ENCODE data around the gene CHKB. TPM values are rescaled to one million over a fixed set of nuclear protein-coding genes. Genes with fewer than 3 reads are reported as not detected.

Gene CHKB
- 1.3 and 5.5 TPM in 2 replicates for total RNA-seq (2014; rRNA removed; shearing (Covaris generic); ENCODE audit: low replicate concordance)

- Histone ChIP-seq H3K9me3 (no peaks in the 10 kb centered on the region), H3K4me3 (peak within 1 kb of the TSS; percentile 87), H3K36me3 (0 out of 2 replicates have a peak, but pooled peaks cover 6% of the 10 kb centered on the region), H3K27me3 (no peaks in the 10 kb centered on the region)
- DNase-seq, result peak; percentile 98
Observed at GRCh38 chr22:50582493-50583293, at the start of gene CHKB. Gene CHKB, minus strand, starts transcription at chr22:50582849. Its CDS starts 68 bp downstream, at chr22:50582781.

- Histone ChIP-seq H3K36me3 (no peaks in the 10 kb centered on the region), H3K27me3 (no peaks in the 10 kb centered on the region), H3K4me3 (no peak overlapping the region), H3K9me3 (no peaks in the 10 kb centered on the region)
- DNase-seq, result no peak
Observed at GRCh38 chr22:50630376-50630775, 47.7 kb upstream of the CHKB start.

- Histone ChIP-seq H3K9me3 (no peaks in the 10 kb centered on the region), H3K27me3 (no peaks in the 10 kb centered on the region), H3K36me3 (no peaks in the 10 kb centered on the region), H3K4me3 (peak overlapping the region; percentile 76)
- DNase-seq, result no peak
Observed at GRCh38 chr22:50628543-50629134, 46.0 kb upstream of the CHKB start.

- H3K9me3 ChIP-seq, result no peaks in the 10 kb centered on the region
- H3K4me3 ChIP-seq, result peak within 1 kb of the TSS; percentile 76
- DNase-seq, result peak; percentile 89
- H3K36me3 ChIP-seq, result no peaks in the 10 kb centered on the region
- H3K27me3 ChIP-seq, result no peaks in the 10 kb centered on the region
Observed at GRCh38 chr22:50627642-50628542, 45.2 kb upstream of the CHKB start, which contains the start of gene ARSA. Gene ARSA, minus strand, starts transcription at chr22:50628152. Its CDS starts 373 bp downstream, at chr22:50627779.

- peak overlapping the region; percentile 76 for H3K4me3 ChIP-seq
- peaks cover 3% of the 10 kb centered on the region for H3K27me3 ChIP-seq
- no peaks in the 10 kb centered on the region for H3K36me3 ChIP-seq
- H3K9me3 ChIP-seq, result no peaks in the 10 kb centered on the region
- DNase-seq, result no peak
Observed at GRCh38 chr22:50626850-50627641, 44.4 kb upstream of the CHKB start.

GRCh38 chr22:50626314-50626849 lies 43.7 kb upstream of the CHKB start:
- Histone ChIP-seq H3K4me3 (no peak overlapping the region), H3K36me3 (no peaks in the 10 kb centered on the region), H3K27me3 (peaks cover 5% of the 10 kb centered on the region), H3K9me3 (no peaks in the 10 kb centered on the region)
- no peak for DNase-seq

- peaks cover 5% of the 10 kb centered on the region for H3K27me3 ChIP-seq
- no peak for DNase-seq
- H3K4me3 ChIP-seq, result no peak overlapping the region
- H3K9me3 ChIP-seq, result no peaks in the 10 kb centered on the region
- H3K36me3 ChIP-seq, result no peaks in the 10 kb centered on the region
Observed at GRCh38 chr22:50625568-50626313, 43.1 kb upstream of the CHKB start.

- Histone ChIP-seq H3K36me3 (no peaks in the 10 kb centered on the region), H3K4me3 (no peak overlapping the region), H3K9me3 (no peaks in the 10 kb centered on the region), H3K27me3 (peaks cover 5% of the 10 kb centered on the region)
- DNase-seq, result no peak
Observed at GRCh38 chr22:50625131-50625567, 42.5 kb upstream of the CHKB start.

GRCh38 chr22:50624347-50625130 lies 41.9 kb upstream of the CHKB start:
- peaks cover 10% of the 10 kb centered on the region for H3K27me3 ChIP-seq
- H3K9me3 ChIP-seq, result no peaks in the 10 kb centered on the region
- H3K36me3 ChIP-seq, result no peaks in the 10 kb centered on the region
- H3K4me3 ChIP-seq, result no peak overlapping the region
- no peak for DNase-seq

GRCh38 chr22:50622723-50623327 lies 40.2 kb upstream of the CHKB start:
- H3K27me3 ChIP-seq, result peaks cover 10% of the 10 kb centered on the region
- no peak overlapping the region for H3K4me3 ChIP-seq
- no peak for DNase-seq
- no peaks in the 10 kb centered on the region for H3K36me3 ChIP-seq
- no peaks in the 10 kb centered on the region for H3K9me3 ChIP-seq

GRCh38 chr22:50621948-50622722 lies 39.5 kb upstream of the CHKB start:
- no peaks in the 10 kb centered on the region for H3K36me3 ChIP-seq
- no peak overlapping the region for H3K4me3 ChIP-seq
- DNase-seq, result no peak
- peaks cover 10% of the 10 kb centered on the region for H3K27me3 ChIP-seq
- H3K9me3 ChIP-seq, result no peaks in the 10 kb centered on the region

GRCh38 chr22:50621356-50621880 lies 38.8 kb upstream of the CHKB start:
- Histone ChIP-seq H3K9me3 (no peaks in the 10 kb centered on the region), H3K27me3 (peaks cover 10% of the 10 kb centered on the region), H3K4me3 (no peak overlapping the region), H3K36me3 (no peaks in the 10 kb centered on the region)
- DNase-seq, result no peak

GRCh38 chr22:50620593-50621355 lies 38.1 kb upstream of the CHKB start:
- Histone ChIP-seq H3K36me3 (no peaks in the 10 kb centered on the region), H3K9me3 (no peaks in the 10 kb centered on the region), H3K27me3 (peaks cover 10% of the 10 kb centered on the region), H3K4me3 (peak overlapping the region; percentile 32; the same call in 1 of the 2 replicates)
- DNase-seq, result peak; percentile 37
